Epithelial cell of esophagus (primary cell): ENCODE data around the gene DIAPH1.

Experiments used
- DNase-seq: peaks from one replicate; pipeline ENCODE4 v3.0.0; 2010; ENCODE audit warnings: low read depth
- H3K4me3 ChIP-seq: 2 replicates; pipeline ENCODE4 v1.5.1; 2011; ENCODE audit warnings: mild to moderate bottlenecking, low read length, control low read depth
- CTCF ChIP-seq: IDR thresholded peaks from 2 replicates; pipeline ENCODE4 v1.5.1; 2011; ENCODE audit warnings: low read depth, mild to moderate bottlenecking, low read length, control low read depth, inconsistent platforms; ENCODE audit not compliant: insufficient read depth; ENCODE audit errors: missing control alignments

DIAPH1 gene

GRCh38 chr5:141558150-141558549 is 60.6 kb downstream of the DIAPH1 start:
- TF ChIP-seq CTCF = no peak
- peak overlapping the region; percentile 14 for H3K4me3 ChIP-seq
- no peak for DNase-seq

- H3K4me3 ChIP-seq = peak overlapping the region; percentile 20
- peak; percentile 100 for DNase-seq
- peak; percentile 78 for TF ChIP-seq CTCF
Observed at GRCh38 chr5:141557681-141558136, 61.1 kb downstream of the DIAPH1 start.

GRCh38 chr5:141547921-141548320 is 70.9 kb downstream of the DIAPH1 start:
- no peak for DNase-seq
- no peak overlapping the region for H3K4me3 ChIP-seq
- no peak for TF ChIP-seq CTCF

- TF ChIP-seq CTCF = no peak
- DNase-seq = peak; percentile 50
- no peak overlapping the region for H3K4me3 ChIP-seq
Observed at GRCh38 chr5:141547488-141547887, 71.3 kb downstream of the DIAPH1 start.

GRCh38 chr5:141543053-141543452 is 75.7 kb downstream of the DIAPH1 start:
- peak; percentile 59 for DNase-seq
- H3K4me3 ChIP-seq = no peak overlapping the region
- no peak for TF ChIP-seq CTCF

- H3K4me3 ChIP-seq = no peak overlapping the region
- no peak for TF ChIP-seq CTCF
- DNase-seq = no peak
Observed at GRCh38 chr5:141534492-141535213, 84.1 kb downstream of the DIAPH1 start.

- DNase-seq = no peak
- TF ChIP-seq CTCF = no peak
Observed at GRCh38 chr5:141533897-141534296, 84.9 kb downstream of the DIAPH1 start.

More at GRCh38 chr5:141533897-141534296, 84.9 kb downstream of the DIAPH1 start:
- H3K4me3 ChIP-seq = no peak overlapping the region
